Panc1 (cell line): Measurements from ENCODE around the gene ITSN2.

ENCODE experiments used
- CTCF ChIP-seq: fragments of 450-650 bp; IDR thresholded peaks from 2 replicates; pipeline ENCODE4 v1.5.1; 2017; ENCODE audit warnings: mild to moderate bottlenecking
- POLR2AphosphoS5 ChIP-seq: IDR thresholded peaks from 2 replicates; pipeline ENCODE4 v1.6.1; 2012; ENCODE audit warnings: mild to moderate bottlenecking, low read depth, low read length, moderate library complexity
- REST ChIP-seq, 2 experiments: IDR thresholded peaks; 2 replicates each; pipeline ENCODE4 v1.6.1; 2011 to 2012; ENCODE audit warnings: low read depth in 2 of 2, control low read depth in 1 of 2, low read length in 1 of 2, mild to moderate bottlenecking in 1 of 2, moderate library complexity in 1 of 2; ENCODE audit not compliant: insufficient read depth in 1 of 2

DNA sequence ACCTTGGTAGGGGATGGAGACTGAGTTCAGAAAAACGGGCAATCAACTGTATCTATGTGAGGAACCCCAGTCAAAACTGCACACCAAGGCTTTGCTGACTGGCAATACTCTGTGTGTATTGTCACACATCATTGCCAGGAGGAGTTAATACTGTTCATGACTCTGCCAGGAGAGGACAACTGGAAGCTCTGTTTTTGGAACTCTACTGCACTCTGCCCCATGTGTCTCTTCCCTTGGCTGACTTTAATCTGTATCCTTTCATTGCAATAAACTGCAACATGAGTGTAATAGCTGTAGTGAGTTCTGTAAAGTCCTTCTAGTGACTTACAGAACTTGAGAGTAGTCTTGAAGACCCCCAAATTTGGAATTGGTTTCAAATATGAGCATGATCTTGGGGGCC is 113.2 kb downstream of the ITSN2 start:
- TF ChIP-seq CTCF (no peak), REST (IDR thresholded peaks at IDR 0.05; ENCODE audit: insufficient read depth in 1 of 2, low read depth in 2 of 2, low read length in 1 of 2) (no peak), POLR2AphosphoS5 (no peak)
